22Rv1 (cell line): Measurements from ENCODE around the gene YTHDC2.

Experiments used
- ZFX ChIP-seq: fragments of 450-650 bp; IDR thresholded peaks from 2 replicates; pipeline ENCODE4 v1.6.1; 2017; ENCODE audit warnings: antibody characterized with exemption, borderline replicate concordance
- TF ChIP-seq, protein P1 (sequence below): fragments of 450-650 bp; IDR thresholded peaks from 2 replicates; pipeline ENCODE4 v1.5.1; 2017; ENCODE audit warnings: mild to moderate bottlenecking

DNA sequence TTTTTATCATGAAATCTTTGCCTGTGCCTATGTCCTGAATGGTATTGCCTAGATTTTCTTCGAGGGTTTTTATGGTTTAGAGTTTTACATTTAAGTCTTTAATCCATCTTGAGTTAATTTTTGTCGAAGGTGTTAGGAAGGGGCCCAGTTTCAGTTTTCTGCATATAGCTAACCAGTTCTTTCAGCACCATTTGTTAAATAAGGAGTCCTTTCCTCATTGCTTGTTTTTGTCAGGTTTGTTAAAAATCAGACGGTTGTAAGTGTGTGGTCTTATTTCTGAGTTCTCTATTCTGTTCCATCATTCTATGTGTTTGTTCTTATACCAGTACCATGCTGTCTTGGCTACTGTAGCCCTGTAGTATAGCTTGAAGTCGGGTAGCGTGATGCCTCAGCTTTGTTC, 55.9 kb downstream of the YTHDC2 start:
- no peak for TF ChIP-seq ZFX
- TF ChIP-seq, protein P1, sequence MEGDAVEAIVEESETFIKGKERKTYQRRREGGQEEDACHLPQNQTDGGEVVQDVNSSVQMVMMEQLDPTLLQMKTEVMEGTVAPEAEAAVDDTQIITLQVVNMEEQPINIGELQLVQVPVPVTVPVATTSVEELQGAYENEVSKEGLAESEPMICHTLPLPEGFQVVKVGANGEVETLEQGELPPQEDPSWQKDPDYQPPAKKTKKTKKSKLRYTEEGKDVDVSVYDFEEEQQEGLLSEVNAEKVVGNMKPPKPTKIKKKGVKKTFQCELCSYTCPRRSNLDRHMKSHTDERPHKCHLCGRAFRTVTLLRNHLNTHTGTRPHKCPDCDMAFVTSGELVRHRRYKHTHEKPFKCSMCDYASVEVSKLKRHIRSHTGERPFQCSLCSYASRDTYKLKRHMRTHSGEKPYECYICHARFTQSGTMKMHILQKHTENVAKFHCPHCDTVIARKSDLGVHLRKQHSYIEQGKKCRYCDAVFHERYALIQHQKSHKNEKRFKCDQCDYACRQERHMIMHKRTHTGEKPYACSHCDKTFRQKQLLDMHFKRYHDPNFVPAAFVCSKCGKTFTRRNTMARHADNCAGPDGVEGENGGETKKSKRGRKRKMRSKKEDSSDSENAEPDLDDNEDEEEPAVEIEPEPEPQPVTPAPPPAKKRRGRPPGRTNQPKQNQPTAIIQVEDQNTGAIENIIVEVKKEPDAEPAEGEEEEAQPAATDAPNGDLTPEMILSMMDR, result no peak
